Lung (tissue), 12 donors: ENCODE results near the gene NR6A1. TPM values are rescaled to one million over a fixed set of nuclear protein-coding genes. Genes with fewer than 3 reads are reported as not detected.

Experiments
- ATAC-seq: fragments of 200-7000 bp; cut with Tn5 transposase; one replicate; pipeline ENCODE4 v1.9.1; 2020; ENCODE audit warnings: moderate number of reproducible peaks; ENCODE audit not compliant: insufficient read depth, low FRiP score
- DNase-seq, 3 donors: peaks; one replicate each; pipeline ENCODE4 v3.0.0-alpha.2; 2013 to 2017
- H3K27ac ChIP-seq, 2 donors: one replicate each; pipeline ENCODE4 v1.5.1; 2013; ENCODE audit warnings: mild to moderate bottlenecking in 2 of 2, moderate library complexity in 2 of 2, control low read depth in 1 of 2, inconsistent platforms in 1 of 2, low read depth in 1 of 2, low read length in 1 of 2
- H3K27me3 ChIP-seq, 3 donors: one replicate each; pipeline ENCODE4 v1.5.1; 2013; ENCODE audit warnings: low read length in 2 of 3; ENCODE audit not compliant: control insufficient read depth in 3 of 3, insufficient read depth in 3 of 3
- H3K36me3 ChIP-seq, 4 donors: one replicate each; pipeline ENCODE4 v1.5.1; 2013; ENCODE audit warnings: low read length in 4 of 4, mild to moderate bottlenecking in 1 of 4, moderate library complexity in 1 of 4; ENCODE audit not compliant: control insufficient read depth in 4 of 4, insufficient read depth in 4 of 4
- H3K4me1 ChIP-seq, 5 donors: one replicate each; pipeline ENCODE4 v1.5.1; 2013; ENCODE audit warnings: low read length in 5 of 5, mild to moderate bottlenecking in 2 of 5, moderate library complexity in 1 of 5; ENCODE audit not compliant: control insufficient read depth in 5 of 5, insufficient read depth in 5 of 5
- H3K4me3 ChIP-seq: one replicate; pipeline ENCODE4 v1.5.1; 2013; ENCODE audit warnings: mild to moderate bottlenecking, control low read depth, moderate library complexity
- H3K9ac ChIP-seq, 2 donors: one replicate each; pipeline ENCODE4 v1.5.1; 2013; ENCODE audit warnings: low read length in 2 of 2, control low read depth in 1 of 2; ENCODE audit not compliant: insufficient read depth in 1 of 2
- H3K9me3 ChIP-seq, 4 donors: one replicate each; pipeline ENCODE4 v1.5.1; 2013; ENCODE audit warnings: low read length in 3 of 4, mild to moderate bottlenecking in 1 of 4, moderate library complexity in 1 of 4; ENCODE audit not compliant: control insufficient read depth in 4 of 4, insufficient read depth in 3 of 4
- WGBS, 2 donors: extraction: QIAGEN DNeasy Blood & Tissue Kit; methylation state at CpG; one replicate each; pipeline ENCODE4 v1.1.7; 2013; 5-methylcytosine and 5-hydroxymethylcytosine counted together
- polyA plus RNA-seq, 2 donors: library from polyadenylated mRNA; stranded (reverse); fragments of 200-250 nt; gene quantifications; one replicate each; pipeline ENCODE4 v1.2.1, GENCODE V29; 2013
- total RNA-seq, 2 donors: library from RNA; depleted of rRNA in 1 of 2; stranded (reverse); fragments of >200 nt in 1 of 2; gene quantifications; one replicate each; pipeline ENCODE4 v1.2.1, GENCODE V29; 2014 to 2021
- TF ChIP-seq, protein P1 (sequence below): IDR thresholded peaks from 2 replicates; pipeline ENCODE4 v1.5.1; 2012; ENCODE audit warnings: mild to moderate bottlenecking; ENCODE audit errors: control extremely low read depth, extremely low read depth
- donor health status: control.
- donor health status: control.
- donor health status: Bipolar disorder and iron deficiency.
- donor health status: healthy.
- donor health status: DM: yes; HTN: yes; CAD: no.

NR6A1 gene
- total and polyA plus RNA-seq, 4 donors = 0.94 to 4.0 (median 2.4) TPM

GRCh38 chr9:124680049-124680448 lies 91.1 kb downstream of the NR6A1 start:
- Histone ChIP-seq H3K9me3 (no peaks in the 10 kb centered on the region), H3K27ac (no peak overlapping the region), H3K4me3 (no peak overlapping the region), H3K4me1 (peaks cover 0 to 16% (median 5%) of the 10 kb centered on the region in 5 donors), H3K27me3 (no peaks in the 10 kb centered on the region), H3K9ac (no peak overlapping the region), H3K36me3 (peaks cover 0 to 4% (median under 1%) of the 10 kb centered on the region in 4 donors)
- DNase-seq = peak in 1 of 3 donors; percentile 27
- TF ChIP-seq, protein P1, sequence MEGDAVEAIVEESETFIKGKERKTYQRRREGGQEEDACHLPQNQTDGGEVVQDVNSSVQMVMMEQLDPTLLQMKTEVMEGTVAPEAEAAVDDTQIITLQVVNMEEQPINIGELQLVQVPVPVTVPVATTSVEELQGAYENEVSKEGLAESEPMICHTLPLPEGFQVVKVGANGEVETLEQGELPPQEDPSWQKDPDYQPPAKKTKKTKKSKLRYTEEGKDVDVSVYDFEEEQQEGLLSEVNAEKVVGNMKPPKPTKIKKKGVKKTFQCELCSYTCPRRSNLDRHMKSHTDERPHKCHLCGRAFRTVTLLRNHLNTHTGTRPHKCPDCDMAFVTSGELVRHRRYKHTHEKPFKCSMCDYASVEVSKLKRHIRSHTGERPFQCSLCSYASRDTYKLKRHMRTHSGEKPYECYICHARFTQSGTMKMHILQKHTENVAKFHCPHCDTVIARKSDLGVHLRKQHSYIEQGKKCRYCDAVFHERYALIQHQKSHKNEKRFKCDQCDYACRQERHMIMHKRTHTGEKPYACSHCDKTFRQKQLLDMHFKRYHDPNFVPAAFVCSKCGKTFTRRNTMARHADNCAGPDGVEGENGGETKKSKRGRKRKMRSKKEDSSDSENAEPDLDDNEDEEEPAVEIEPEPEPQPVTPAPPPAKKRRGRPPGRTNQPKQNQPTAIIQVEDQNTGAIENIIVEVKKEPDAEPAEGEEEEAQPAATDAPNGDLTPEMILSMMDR = no peak
- 92 to 96% methylated on average over 1 of the region's 1 CpG for WGBS, 2 donors
- ATAC-seq = no peak

DNA sequence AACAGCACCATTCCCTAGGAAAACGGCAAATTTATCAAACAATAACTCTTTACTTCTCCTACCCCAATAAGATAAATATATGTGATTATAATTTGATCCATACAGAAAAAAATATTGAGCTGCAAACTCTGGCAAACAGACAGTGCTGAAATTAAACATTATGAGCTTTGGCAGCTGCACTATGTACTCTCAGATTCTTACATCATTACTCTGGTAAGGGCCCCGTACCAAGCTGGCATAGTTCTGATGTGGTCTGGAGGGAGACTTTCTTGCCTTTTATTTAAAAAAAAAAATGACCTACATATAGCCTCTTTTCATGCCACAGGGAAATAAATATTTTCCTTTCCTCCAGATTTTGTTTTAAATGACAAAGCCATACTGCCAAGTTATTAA lies 95.0 kb downstream of the NR6A1 start:
- Histone ChIP-seq H3K9me3 (no peaks in the 10 kb centered on the region), H3K27ac (no peak overlapping the region), H3K36me3 (no peaks in the 10 kb centered on the region), H3K4me1 (peaks cover 0 to 16% (median 5%) of the 10 kb centered on the region in 5 donors), H3K4me3 (no peak overlapping the region), H3K27me3 (no peaks in the 10 kb centered on the region), H3K9ac (no peak overlapping the region)
- whole genome bisulfite sequencing, 2 donors = 60 to 80% methylated on average over 2 of the region's 2 CpGs
- no peak for ATAC-seq
- peak in 2 of 3 donors; percentile 46 to 48 for DNase-seq
- TF ChIP-seq, protein P1 = no peak

- DNase-seq (peak in 1 of 3 donors; percentile 34), ATAC-seq (no peak)
- H3K9ac ChIP-seq = no peak overlapping the region
- 57 to 80% methylated on average over 6 of the region's 6 CpGs for WGBS, 2 donors
- no peaks in the 10 kb centered on the region for H3K36me3 ChIP-seq
- TF ChIP-seq, protein P1 = no peak
- H3K4me3 ChIP-seq = no peak overlapping the region
- H3K9me3 ChIP-seq = no peaks in the 10 kb centered on the region
- no peak overlapping the region for H3K27ac ChIP-seq
- H3K27me3 ChIP-seq = no peaks in the 10 kb centered on the region
- peaks cover 0 to 16% (median 5%) of the 10 kb centered on the region in 5 donors for H3K4me1 ChIP-seq
Observed at GRCh38 chr9:124675261-124676158, 95.6 kb downstream of the NR6A1 start.
